A549 (cell line): Measurements from ENCODE around the gene SEMG1. TPM values are rescaled to one million over a fixed set of nuclear protein-coding genes. Genes with fewer than 3 reads are reported as not detected.

Experiments
- ATAC-seq, 2 experiments: fragments of 200-7000 bp in 1 of 2; fragments of >200 bp in 1 of 2; cut with Nextera tagmentation in 1 of 2; cut with Tn5 transposase in 1 of 2; 3 replicates each; pipeline versions ENCODE4 v1.8.0 to v1.9.1; 2018 to 2020; ENCODE audit warnings: mild to moderate bottlenecking in 1 of 2, moderate library complexity in 1 of 2
- CTCF ChIA-PET: fragments of 300-600 bp; sonication (Branson Sonifier 250); formaldehyde crosslinking; extraction: SDS; loops from one replicate; lab custom pipeline; 2021; ENCODE audit warnings: antibody characterized with exemption, inconsistent platforms; lab: Yijun Ruan, JAX
- POLR2A ChIA-PET: fragments of 350-600 bp; formaldehyde crosslinking; extraction: SDS; loops from one replicate; lab custom pipeline; 2021; ENCODE audit warnings: antibody characterized with exemption, inconsistent platforms; lab: Yijun Ruan, JAX
- DNase-seq, 2 experiments: peaks; one replicate each; pipeline versions ENCODE4 v3.0.0 to v3.0.0-alpha.2; 2011 to 2016; ENCODE audit warnings: low read depth in 1 of 2, low spot score in 1 of 2
- FAIRE-seq: peaks from 2 replicates; lab custom pipeline; 2011; peaks lifted over from hg19 to GRCh38; lab: Jason Lieb, UNC
- H3K27ac ChIP-seq, 2 experiments: fragments of >200 bp; sonication (Bioruptor Twin); formaldehyde crosslinking; 3 replicates each; pipeline ENCODE4 v1.5.1; 2016 to 2017
- H3K4me1 ChIP-seq: fragments of >200 bp; sonication (Bioruptor Twin); formaldehyde crosslinking; 3 replicates; pipeline ENCODE4 v1.6.1; 2016
- H3K4me2 ChIP-seq: fragments of >200 bp; sonication (Bioruptor Twin); formaldehyde crosslinking; 3 replicates; pipeline ENCODE4 v1.6.1; 2016
- H3K4me3 ChIP-seq: fragments of >200 bp; sonication (Bioruptor Twin); formaldehyde crosslinking; 3 replicates; pipeline ENCODE4 v1.5.1; 2016
- H3K9me3 ChIP-seq: fragments of >200 bp; sonication (Bioruptor Twin); formaldehyde crosslinking; 3 replicates; pipeline ENCODE4 v1.6.1; 2016
- ATOH8 ChIP-seq: fragments of 250-450 bp; sonication (Bioruptor Pico); IDR thresholded peaks from 2 replicates; pipeline ENCODE4 v1.5.0; 2020; ENCODE audit warnings: low read depth, mild to moderate bottlenecking, moderate library complexity
- BHLHE40 ChIP-seq: IDR thresholded peaks from 2 replicates; pipeline ENCODE4 v1.6.1; 2012; ENCODE audit warnings: low read depth, low read length, inconsistent platforms
- CBX2 ChIP-seq: fragments of 200-600 bp; sonication (generic); IDR thresholded peaks from 2 replicates; pipeline ENCODE4 v1.6.1; 2016; ENCODE audit warnings: low read depth, mild to moderate bottlenecking, borderline replicate concordance
- CBX8 ChIP-seq: fragments of 200-600 bp; sonication (generic); IDR thresholded peaks from 2 replicates; pipeline ENCODE4 v1.6.1; 2016
- E2F6 ChIP-seq: IDR thresholded peaks from 2 replicates; pipeline ENCODE4 v1.6.1; 2012; ENCODE audit warnings: low read depth, borderline replicate concordance
- EHF ChIP-seq: fragments of 250-450 bp; sonication (Bioruptor Pico); IDR thresholded peaks from 2 replicates; pipeline ENCODE4 v1.5.0; 2020; ENCODE audit warnings: mild to moderate bottlenecking
- EHMT2 ChIP-seq: fragments of 200-600 bp; sonication (generic); IDR thresholded peaks from 2 replicates; pipeline ENCODE4 v1.6.1; 2016; ENCODE audit warnings: antibody characterized with exemption, low read depth, mild to moderate bottlenecking, moderate library complexity
- ESRRA ChIP-seq: fragments of 150-350 bp; IDR thresholded peaks from 2 replicates; pipeline ENCODE4 v1.6.1; 2014; ENCODE audit warnings: mild to moderate bottlenecking, low read length, borderline replicate concordance
- HOXA7 ChIP-seq: fragments of 250-450 bp; sonication (Bioruptor Pico); IDR thresholded peaks from 2 replicates; pipeline ENCODE4 v1.5.0; 2020; ENCODE audit warnings: mild to moderate bottlenecking, moderate library complexity
- JUN ChIP-seq, 2 experiments: fragments of >200 bp; sonication (Bioruptor Twin); formaldehyde crosslinking; IDR thresholded peaks; 2 replicates in 1 of 2; 3 replicates in 1 of 2; pipeline ENCODE4 v1.6.1; 2016 to 2017
- KDM1A ChIP-seq: fragments of 200-600 bp; sonication (generic); IDR thresholded peaks from 2 replicates; pipeline ENCODE4 v1.6.1; 2016; ENCODE audit warnings: low read depth, mild to moderate bottlenecking
- MAX ChIP-seq: IDR thresholded peaks from 2 replicates; pipeline ENCODE4 v1.6.1; 2012
- NR3C1 ChIP-seq: fragments of >200 bp; sonication (Bioruptor Twin); formaldehyde crosslinking; IDR thresholded peaks from 3 replicates; pipeline ENCODE4 v1.6.1; 2017
- POLR2AphosphoS2 ChIP-seq: conservative IDR thresholded peaks from 2 replicates; pipeline ENCODE4 v1.6.1; 2012; ENCODE audit warnings: low read length, improper control_type of control experiment, inconsistent platforms
- RAD21 ChIP-seq, 2 experiments: fragments of >200 bp in 1 of 2; sonication (Bioruptor Twin) in 1 of 2; formaldehyde crosslinking in 1 of 2; IDR thresholded peaks in 1 of 2; conservative IDR thresholded peaks in 1 of 2; 2 replicates in 1 of 2; 3 replicates in 1 of 2; pipeline ENCODE4 v1.6.1; 2012 to 2018; ENCODE audit warnings: inconsistent platforms in 1 of 2
- RARB ChIP-seq: fragments of 250-450 bp; sonication (Bioruptor Pico); IDR thresholded peaks from 2 replicates; pipeline ENCODE4 v1.8.0; 2021; ENCODE audit warnings: mild to moderate bottlenecking, moderate library complexity
- RCOR1 ChIP-seq: fragments of 150-350 bp; IDR thresholded peaks from 2 replicates; pipeline ENCODE4 v1.6.1; 2014; ENCODE audit warnings: antibody characterized with exemption, low read length, low read depth
- RFX5 ChIP-seq: fragments of 450-650 bp; IDR thresholded peaks from 2 replicates; pipeline ENCODE4 v1.7.1; 2014; ENCODE audit warnings: antibody characterized with exemption, mild to moderate bottlenecking, moderate library complexity
- TFCP2L1 ChIP-seq: fragments of 250-450 bp; sonication (Bioruptor Pico); IDR thresholded peaks from 2 replicates; pipeline ENCODE4 v1.5.0; 2021; ENCODE audit warnings: mild to moderate bottlenecking
- ZFP36 ChIP-seq: fragments of 450-650 bp; IDR thresholded peaks from 2 replicates; pipeline ENCODE4 v1.6.1; 2014; ENCODE audit warnings: borderline replicate concordance; ENCODE audit not compliant: partially characterized antibody
- WGBS: methylation state at CpG from one replicate; pipeline ENCODE4 v1.1.6; 2017; ENCODE audit errors: missing lambda C conversion rate; 5-methylcytosine and 5-hydroxymethylcytosine counted together
- polyA plus RNA-seq, 4 experiments: library from polyadenylated mRNA; depleted of rRNA in 3 of 4; stranded (reverse); fragments of >200 nt; fragmentation: RNase III in 1 of 4; extraction: RNeasy Plus Mini Kit Qiagen cat#74134 plus additional on column Dnase treatment in 1 of 4; gene quantifications; 2 replicates in 3 of 4; 3 replicates in 1 of 4; pipeline ENCODE4 v1.2.3, GENCODE V29; 2011 to 2017
- TF ChIP-seq, protein P1 (sequence below): IDR thresholded peaks from 2 replicates; pipeline ENCODE4 v1.6.1; 2012

SEMG1 gene
- polyA plus RNA-seq, 2 of the 4 experiments (the other 2 are of a cell fraction) = not detected

DNA sequence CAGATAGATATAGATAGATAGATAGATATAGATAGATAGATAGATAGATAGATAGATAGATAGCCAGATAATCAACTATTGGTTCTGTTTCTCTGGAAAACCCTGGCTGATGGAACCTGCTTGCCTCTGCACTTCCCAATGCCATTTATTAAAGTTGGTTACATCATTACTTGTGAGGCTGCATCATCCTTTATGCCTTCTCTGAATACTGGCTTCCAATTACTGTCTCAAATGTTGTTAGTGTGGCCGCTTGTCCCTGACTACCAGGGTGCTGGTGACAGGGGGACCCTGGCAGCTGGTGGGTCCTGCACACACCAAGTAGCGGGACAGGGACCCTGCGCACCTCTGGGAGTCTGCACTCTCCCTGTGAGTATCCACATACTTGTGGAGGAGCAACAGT, 51.4 kb downstream of the SEMG1 start:
- WGBS = 65% methylated on average over 3 of the region's 3 CpGs
- ChIA-PET CTCF (no interaction called here), POLR2A (no interaction called here)
- ATAC-seq (no peak), DNase-seq (no peak), FAIRE-seq (no peak)
- Histone ChIP-seq H3K4me2 (no peak overlapping the region), H3K4me1 (peaks cover 23% of the 10 kb centered on the region), H3K9me3 (no peaks in the 10 kb centered on the region), H3K4me3 (no peak overlapping the region), H3K27ac (no peak overlapping the region)
- TF ChIP-seq ESRRA (no peak), HOXA7 (CRISPR knock-in tag) (no peak), JUN (IDR thresholded peaks at IDR 0.05) (no peak), RCOR1 (no peak), RAD21 (conservative IDR thresholded peaks at IDR 0.05 in 1 of 2, IDR thresholded peaks at IDR 0.05 in 1 of 2) (no peak), BHLHE40 (no peak), TFCP2L1 (CRISPR knock-in tag) (no peak), KDM1A (no peak), RARB (CRISPR knock-in tag) (no peak), ATOH8 (CRISPR knock-in tag) (no peak), E2F6 (no peak), POLR2AphosphoS2 (no peak), CBX2 (no peak), ZFP36 (no peak), EHF (no peak), MAX (no peak)
- TF ChIP-seq, protein P1, sequence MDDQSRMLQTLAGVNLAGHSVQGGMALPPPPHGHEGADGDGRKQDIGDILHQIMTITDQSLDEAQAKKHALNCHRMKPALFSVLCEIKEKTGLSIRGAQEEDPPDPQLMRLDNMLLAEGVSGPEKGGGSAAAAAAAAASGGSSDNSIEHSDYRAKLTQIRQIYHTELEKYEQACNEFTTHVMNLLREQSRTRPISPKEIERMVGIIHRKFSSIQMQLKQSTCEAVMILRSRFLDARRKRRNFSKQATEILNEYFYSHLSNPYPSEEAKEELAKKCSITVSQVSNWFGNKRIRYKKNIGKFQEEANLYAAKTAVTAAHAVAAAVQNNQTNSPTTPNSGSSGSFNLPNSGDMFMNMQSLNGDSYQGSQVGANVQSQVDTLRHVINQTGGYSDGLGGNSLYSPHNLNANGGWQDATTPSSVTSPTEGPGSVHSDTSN = no peak

GRCh38 chr20:45258664-45259063, 51.8 kb downstream of the SEMG1 start:
- no peak for FAIRE-seq
- H3K9me3 ChIP-seq = no peaks in the 10 kb centered on the region
- no peak overlapping the region for H3K4me3 ChIP-seq
- H3K4me1 ChIP-seq = peaks cover 21% of the 10 kb centered on the region
- DNase-seq = no peak
- 42% methylated on average over 2 of the region's 2 CpGs for WGBS
- ChIA-PET CTCF (no interaction called here), POLR2A (no interaction called here)
- no peak for TF ChIP-seq EHMT2
- no peak for TF ChIP-seq RFX5
- TF ChIP-seq POLR2AphosphoS2 = no peak
- TF ChIP-seq CBX8 = no peak
- no peak for TF ChIP-seq NR3C1
- no peak overlapping the region for H3K4me2 ChIP-seq
- H3K27ac ChIP-seq = no peak overlapping the region
- no peak for ATAC-seq

Other genes with a start within 250 kb of the SEMG1 start
- gene TOMM34, start 246.6 kb upstream of the SEMG1 start, polyA plus RNA-seq (2011; rRNA removed) = 23.4 and 29.8 TPM in 2 replicates
- 30.0 to 32.1 TPM (median 30.8 TPM) in 3 replicates for gene TOMM34, start 246.6 kb upstream of the SEMG1 start, polyA plus RNA-seq (2017; fragmentation: RNase III; extraction: RNeasy Plus Mini Kit Qiagen cat#74134 plus additional on column Dnase treatment)
- gene STK4, start 240.5 kb upstream of the SEMG1 start, polyA plus RNA-seq (2011; rRNA removed) = 27.8 and 34.5 TPM in 2 replicates
- 14.5 to 14.6 TPM (median 14.5 TPM) in 3 replicates for gene STK4, start 240.5 kb upstream of the SEMG1 start, polyA plus RNA-seq (2017; fragmentation: RNase III; extraction: RNeasy Plus Mini Kit Qiagen cat#74134 plus additional on column Dnase treatment)
- gene KCNS1, start 105.9 kb upstream of the SEMG1 start, polyA plus RNA-seq (2011; rRNA removed) = not detected in 2 replicates
- not detected in 3 replicates for gene KCNS1, start 105.9 kb upstream of the SEMG1 start, polyA plus RNA-seq (2017; fragmentation: RNase III; extraction: RNeasy Plus Mini Kit Qiagen cat#74134 plus additional on column Dnase treatment)
- not detected in 2 replicates for gene WFDC5, start 91.9 kb upstream of the SEMG1 start, polyA plus RNA-seq (2011; rRNA removed)
- gene WFDC5, start 91.9 kb upstream of the SEMG1 start, polyA plus RNA-seq (2017; fragmentation: RNase III; extraction: RNeasy Plus Mini Kit Qiagen cat#74134 plus additional on column Dnase treatment) = not detected in 3 replicates
- gene WFDC12, start 82.6 kb upstream of the SEMG1 start, polyA plus RNA-seq (2011; rRNA removed) = not detected in 2 replicates
- not detected in 3 replicates for gene WFDC12, start 82.6 kb upstream of the SEMG1 start, polyA plus RNA-seq (2017; fragmentation: RNase III; extraction: RNeasy Plus Mini Kit Qiagen cat#74134 plus additional on column Dnase treatment)
- 0.35 and 1.1 TPM in 2 replicates for gene PI3, start 32.1 kb upstream of the SEMG1 start, polyA plus RNA-seq (2011; rRNA removed)
- gene PI3, start 32.1 kb upstream of the SEMG1 start, polyA plus RNA-seq (2017; fragmentation: RNase III; extraction: RNeasy Plus Mini Kit Qiagen cat#74134 plus additional on column Dnase treatment) = 0.18 to 0.39 TPM in 2 of 3 replicates, not detected in the other
- gene SEMG2, start 14.3 kb downstream of the SEMG1 start, polyA plus RNA-seq (2011; rRNA removed) = not detected in 2 replicates
- gene SEMG2, start 14.3 kb downstream of the SEMG1 start, polyA plus RNA-seq (2017; fragmentation: RNase III; extraction: RNeasy Plus Mini Kit Qiagen cat#74134 plus additional on column Dnase treatment) = not detected in 3 replicates
- gene SLPI, start 47.5 kb downstream of the SEMG1 start, polyA plus RNA-seq (2011; rRNA removed) = 27.0 and 59.1 TPM in 2 replicates
- 3.7 to 4.5 TPM (median 3.7 TPM) in 3 replicates for gene SLPI, start 47.5 kb downstream of the SEMG1 start, polyA plus RNA-seq (2017; fragmentation: RNase III; extraction: RNeasy Plus Mini Kit Qiagen cat#74134 plus additional on column Dnase treatment)
- not detected in 2 replicates for gene RBPJL, start 99.8 kb downstream of the SEMG1 start, polyA plus RNA-seq (2011; rRNA removed)
- not detected in 3 replicates for gene RBPJL, start 99.8 kb downstream of the SEMG1 start, polyA plus RNA-seq (2017; fragmentation: RNase III; extraction: RNeasy Plus Mini Kit Qiagen cat#74134 plus additional on column Dnase treatment)
- 0.04 TPM in 1 of 2 replicates, not detected in the other for gene MATN4, start 101.3 kb downstream of the SEMG1 start, polyA plus RNA-seq (2011; rRNA removed)
- gene MATN4, start 101.3 kb downstream of the SEMG1 start, polyA plus RNA-seq (2017; fragmentation: RNase III; extraction: RNeasy Plus Mini Kit Qiagen cat#74134 plus additional on column Dnase treatment) = 0.05 to 0.08 TPM (median 0.05 TPM) in 3 replicates
- gene SDC4, start 141.4 kb downstream of the SEMG1 start, polyA plus RNA-seq (2011; rRNA removed) = 27.4 and 29.0 TPM in 2 replicates
- 35.6 to 40.2 TPM (median 39.2 TPM) in 3 replicates for gene SDC4, start 141.4 kb downstream of the SEMG1 start, polyA plus RNA-seq (2017; fragmentation: RNase III; extraction: RNeasy Plus Mini Kit Qiagen cat#74134 plus additional on column Dnase treatment)
- gene SYS1, start 156.1 kb downstream of the SEMG1 start, polyA plus RNA-seq (2011; rRNA removed) = 27.6 and 30.5 TPM in 2 replicates
- 20.2 to 20.5 TPM (median 20.2 TPM) in 3 replicates for gene SYS1, start 156.1 kb downstream of the SEMG1 start, polyA plus RNA-seq (2017; fragmentation: RNase III; extraction: RNeasy Plus Mini Kit Qiagen cat#74134 plus additional on column Dnase treatment)
- gene TP53TG5, start 171.3 kb downstream of the SEMG1 start, polyA plus RNA-seq (2011; rRNA removed) = not detected in 2 replicates
- not detected in 3 replicates for gene TP53TG5, start 171.3 kb downstream of the SEMG1 start, polyA plus RNA-seq (2017; fragmentation: RNase III; extraction: RNeasy Plus Mini Kit Qiagen cat#74134 plus additional on column Dnase treatment)
- gene DBNDD2, start 201.3 kb downstream of the SEMG1 start, polyA plus RNA-seq (2011; rRNA removed) = 20.9 and 31.1 TPM in 2 replicates
- 6.2 to 6.5 TPM (median 6.3 TPM) in 3 replicates for gene DBNDD2, start 201.3 kb downstream of the SEMG1 start, polyA plus RNA-seq (2017; fragmentation: RNase III; extraction: RNeasy Plus Mini Kit Qiagen cat#74134 plus additional on column Dnase treatment)
- gene PIGT, start 209.1 kb downstream of the SEMG1 start, polyA plus RNA-seq (2011; rRNA removed) = 60.3 and 79.6 TPM in 2 replicates
- gene PIGT, start 209.1 kb downstream of the SEMG1 start, polyA plus RNA-seq (2017; fragmentation: RNase III; extraction: RNeasy Plus Mini Kit Qiagen cat#74134 plus additional on column Dnase treatment) = 62.0 to 71.8 TPM (median 66.2 TPM) in 3 replicates